Neural crest cell (in vitro differentiated cells): ENCODE measurements around the gene RBMS3. TPM values are rescaled to one million over a fixed set of nuclear protein-coding genes. Genes with fewer than 3 reads are reported as not detected.

Experiments used
- DNase-seq: peaks from one replicate; pipeline ENCODE4 v3.0.0; 2021; ENCODE audit warnings: low read depth, mixed read lengths, low spot score
- H3K27ac Mint-ChIP-seq: one replicate; pipeline ENCODE4 v1.8.0; 2021; ENCODE audit warnings: mild to moderate bottlenecking, mixed read lengths; ENCODE audit not compliant: unreplicated experiment
- H3K27me3 Mint-ChIP-seq: 2 replicates; pipeline ENCODE4 v1.8.0; 2021; ENCODE audit warnings: low read depth, mild to moderate bottlenecking, mixed read lengths
- H3K36me3 Mint-ChIP-seq: 2 replicates; pipeline ENCODE4 v1.8.0; 2021; ENCODE audit warnings: low read depth, mild to moderate bottlenecking, mixed read lengths
- H3K4me1 Mint-ChIP-seq: 2 replicates; pipeline ENCODE4 v1.8.0; 2021; ENCODE audit warnings: mixed read lengths
- H3K4me3 Mint-ChIP-seq: one replicate; pipeline ENCODE4 v1.8.0; 2021; ENCODE audit warnings: mild to moderate bottlenecking, mixed read lengths
- H3K9me3 Mint-ChIP-seq: 2 replicates; pipeline ENCODE4 v1.8.0; 2021; ENCODE audit warnings: mixed read lengths
- CTCF ChIP-seq: fragments of 200-600 bp; sonication (generic); conservative IDR thresholded peaks from 2 replicates; pipeline ENCODE4 v1.5.0; 2021; ENCODE audit warnings: antibody characterized with exemption, mild to moderate bottlenecking
- total RNA-seq: library from RNA; stranded (reverse); gene quantifications from 2 replicates; pipeline ENCODE4 v1.2.1, GENCODE V29; 2021

The RBMS3 gene
- total RNA-seq, 1 donor from 2014 or later, result 35.4 TPM

GRCh38 chr3:29267226-29267625 is 13.6 kb upstream of the RBMS3 start:
- Mint-ChIP-seq H3K27me3 (no peaks in the 10 kb centered on the region), H3K27ac (peak overlapping the region; percentile 35), H3K36me3 (peaks cover 5% of the 10 kb centered on the region), H3K9me3 (no peaks in the 10 kb centered on the region), H3K4me1 (no peaks in the 10 kb centered on the region), H3K4me3 (no peak overlapping the region)
- TF ChIP-seq CTCF, result no peak
- DNase-seq, result no peak

GRCh38 chr3:29268651-29269050 is 12.2 kb upstream of the RBMS3 start:
- Mint-ChIP-seq H3K4me3 (no peak overlapping the region), H3K9me3 (no peaks in the 10 kb centered on the region), H3K36me3 (peaks cover 5% of the 10 kb centered on the region), H3K27me3 (no peaks in the 10 kb centered on the region), H3K4me1 (no peaks in the 10 kb centered on the region), H3K27ac (no peak overlapping the region)
- TF ChIP-seq CTCF, result no peak
- no peak for DNase-seq

- H3K36me3 Mint-ChIP-seq, result peaks cover 5% of the 10 kb centered on the region
- no peaks in the 10 kb centered on the region for H3K9me3 Mint-ChIP-seq
- no peak overlapping the region for H3K4me3 Mint-ChIP-seq
- no peak for TF ChIP-seq CTCF
- no peak for DNase-seq
- no peaks in the 10 kb centered on the region for H3K4me1 Mint-ChIP-seq
- no peak overlapping the region for H3K27ac Mint-ChIP-seq
- no peaks in the 10 kb centered on the region for H3K27me3 Mint-ChIP-seq
These were observed 10.1 kb upstream of the RBMS3 start for GRCh38 chr3:29270752-29271151.

GRCh38 chr3:29271475-29271874 is 9.4 kb upstream of the RBMS3 start:
- Mint-ChIP-seq H3K4me3 (no peak overlapping the region), H3K27ac (no peak overlapping the region), H3K4me1 (no peaks in the 10 kb centered on the region), H3K9me3 (no peaks in the 10 kb centered on the region), H3K36me3 (peaks cover 5% of the 10 kb centered on the region), H3K27me3 (no peaks in the 10 kb centered on the region)
- no peak for TF ChIP-seq CTCF
- no peak for DNase-seq

- H3K27me3 Mint-ChIP-seq, result no peaks in the 10 kb centered on the region
- DNase-seq, result no peak
- H3K4me3 Mint-ChIP-seq, result no peak overlapping the region
- H3K9me3 Mint-ChIP-seq, result no peaks in the 10 kb centered on the region
- no peak overlapping the region for H3K27ac Mint-ChIP-seq
- peaks cover 18% of the 10 kb centered on the region for H3K4me1 Mint-ChIP-seq
- peaks cover 5% of the 10 kb centered on the region for H3K36me3 Mint-ChIP-seq
- no peak for TF ChIP-seq CTCF
These were observed 6.2 kb upstream of the RBMS3 start for GRCh38 chr3:29274667-29275066.

GRCh38 chr3:29275309-29275708 is 5.6 kb upstream of the RBMS3 start:
- Mint-ChIP-seq H3K27ac (no peak overlapping the region), H3K9me3 (no peaks in the 10 kb centered on the region)

More at GRCh38 chr3:29275309-29275708, 5.6 kb upstream of the RBMS3 start:
- Mint-ChIP-seq H3K36me3 (peaks cover 5% of the 10 kb centered on the region), H3K4me1 (peaks cover 22% of the 10 kb centered on the region), H3K4me3 (no peak overlapping the region), H3K27me3 (no peaks in the 10 kb centered on the region)
- DNase-seq, result no peak
- no peak for TF ChIP-seq CTCF
